A549 (cell line): ENCODE measurements around the gene CHN1. TPM values are rescaled to one million over a fixed set of nuclear protein-coding genes. Genes with fewer than 3 reads are reported as not detected.

Source experiments
- ATAC-seq, 2 experiments: fragments of 200-7000 bp in 1 of 2; fragments of >200 bp in 1 of 2; cut with Nextera tagmentation in 1 of 2; cut with Tn5 transposase in 1 of 2; 3 replicates each; pipeline versions ENCODE4 v1.8.0 to v1.9.1; 2018 to 2020; ENCODE audit warnings: mild to moderate bottlenecking in 1 of 2, moderate library complexity in 1 of 2
- CTCF ChIA-PET: fragments of 300-600 bp; sonication (Branson Sonifier 250); formaldehyde crosslinking; extraction: SDS; loops from one replicate; lab custom pipeline; 2021; ENCODE audit warnings: antibody characterized with exemption, inconsistent platforms; lab: Yijun Ruan, JAX
- POLR2A ChIA-PET: fragments of 350-600 bp; formaldehyde crosslinking; extraction: SDS; loops from one replicate; lab custom pipeline; 2021; ENCODE audit warnings: antibody characterized with exemption, inconsistent platforms; lab: Yijun Ruan, JAX
- DNase-seq, 2 experiments: peaks; one replicate each; pipeline versions ENCODE4 v3.0.0 to v3.0.0-alpha.2; 2011 to 2016; ENCODE audit warnings: low read depth in 1 of 2, low spot score in 1 of 2
- FAIRE-seq: peaks from 2 replicates; lab custom pipeline; 2011; peaks lifted over from hg19 to GRCh38; lab: Jason Lieb, UNC
- H3K27ac ChIP-seq, 2 experiments: fragments of >200 bp; sonication (Bioruptor Twin); formaldehyde crosslinking; 3 replicates each; pipeline ENCODE4 v1.5.1; 2016 to 2017
- H3K4me1 ChIP-seq: fragments of >200 bp; sonication (Bioruptor Twin); formaldehyde crosslinking; 3 replicates; pipeline ENCODE4 v1.6.1; 2016
- H3K4me2 ChIP-seq: fragments of >200 bp; sonication (Bioruptor Twin); formaldehyde crosslinking; 3 replicates; pipeline ENCODE4 v1.6.1; 2016
- H3K4me3 ChIP-seq: fragments of >200 bp; sonication (Bioruptor Twin); formaldehyde crosslinking; 3 replicates; pipeline ENCODE4 v1.5.1; 2016
- H3K9me3 ChIP-seq: fragments of >200 bp; sonication (Bioruptor Twin); formaldehyde crosslinking; 3 replicates; pipeline ENCODE4 v1.6.1; 2016
- CBX2 ChIP-seq: fragments of 200-600 bp; sonication (generic); IDR thresholded peaks from 2 replicates; pipeline ENCODE4 v1.6.1; 2016; ENCODE audit warnings: low read depth, mild to moderate bottlenecking, borderline replicate concordance
- CTCF ChIP-seq: fragments of >200 bp; sonication (Bioruptor Twin); formaldehyde crosslinking; IDR thresholded peaks from 3 replicates; pipeline ENCODE4 v1.5.1; 2016
- E2F6 ChIP-seq: IDR thresholded peaks from 2 replicates; pipeline ENCODE4 v1.6.1; 2012; ENCODE audit warnings: low read depth, borderline replicate concordance
- ESRRA ChIP-seq: fragments of 150-350 bp; IDR thresholded peaks from 2 replicates; pipeline ENCODE4 v1.6.1; 2014; ENCODE audit warnings: mild to moderate bottlenecking, low read length, borderline replicate concordance
- GATA3 ChIP-seq: IDR thresholded peaks from 2 replicates; pipeline ENCODE4 v1.6.1; 2012; ENCODE audit warnings: borderline replicate concordance
- HDAC2 ChIP-seq: fragments of 200-600 bp; sonication (generic); IDR thresholded peaks from 2 replicates; pipeline ENCODE4 v1.6.1; 2016
- HEYL ChIP-seq: fragments of 250-450 bp; sonication (Bioruptor Pico); IDR thresholded peaks from 2 replicates; pipeline ENCODE4 v1.8.0; 2021; ENCODE audit warnings: mild to moderate bottlenecking, moderate library complexity
- JUN ChIP-seq, 2 experiments: fragments of >200 bp; sonication (Bioruptor Twin); formaldehyde crosslinking; IDR thresholded peaks; 2 replicates in 1 of 2; 3 replicates in 1 of 2; pipeline ENCODE4 v1.6.1; 2016 to 2017
- JUNB ChIP-seq: fragments of >200 bp; sonication (Bioruptor Twin); formaldehyde crosslinking; IDR thresholded peaks from 2 replicates; pipeline ENCODE4 v1.6.1; 2016
- MAFK ChIP-seq: fragments of 450-650 bp; IDR thresholded peaks from 2 replicates; pipeline ENCODE4 v1.6.1; 2014; ENCODE audit not compliant: partially characterized antibody
- MAX ChIP-seq: IDR thresholded peaks from 2 replicates; pipeline ENCODE4 v1.6.1; 2012
- MYC ChIP-seq: IDR thresholded peaks from 2 replicates; pipeline ENCODE4 v1.6.1; 2012; ENCODE audit warnings: mild to moderate bottlenecking, inconsistent platforms, low read length, improper control_type of control experiment, borderline replicate concordance
- NFE2L2 ChIP-seq: fragments of 150-350 bp; conservative IDR thresholded peaks from 2 replicates; pipeline ENCODE4 v1.6.1; 2014; ENCODE audit warnings: low read length
- PHF8 ChIP-seq: fragments of 200-600 bp; sonication (generic); IDR thresholded peaks from 2 replicates; pipeline ENCODE4 v1.6.1; 2016; ENCODE audit warnings: low read depth, mild to moderate bottlenecking, antibody characterized with exemption, moderate library complexity, borderline replicate concordance
- POLR2A ChIP-seq: IDR thresholded peaks from 2 replicates; pipeline ENCODE4 v1.6.1; 2012; ENCODE audit warnings: mild to moderate bottlenecking, low read length
- RAD21 ChIP-seq, 2 experiments: fragments of >200 bp in 1 of 2; sonication (Bioruptor Twin) in 1 of 2; formaldehyde crosslinking in 1 of 2; IDR thresholded peaks in 1 of 2; conservative IDR thresholded peaks in 1 of 2; 2 replicates in 1 of 2; 3 replicates in 1 of 2; pipeline ENCODE4 v1.6.1; 2012 to 2018; ENCODE audit warnings: inconsistent platforms in 1 of 2
- RARB ChIP-seq: fragments of 250-450 bp; sonication (Bioruptor Pico); IDR thresholded peaks from 2 replicates; pipeline ENCODE4 v1.8.0; 2021; ENCODE audit warnings: mild to moderate bottlenecking, moderate library complexity
- SMC3 ChIP-seq: fragments of >200 bp; sonication (Bioruptor Twin); formaldehyde crosslinking; IDR thresholded peaks from 3 replicates; pipeline ENCODE4 v1.6.1; 2018; ENCODE audit warnings: inconsistent platforms
- SREBF2 ChIP-seq: fragments of 450-650 bp; IDR thresholded peaks from 2 replicates; pipeline ENCODE4 v1.6.1; 2014; ENCODE audit warnings: mild to moderate bottlenecking, moderate library complexity
- TP53 ChIP-seq: fragments of 250-450 bp; sonication (Bioruptor Pico); IDR thresholded peaks from 2 replicates; pipeline ENCODE4 v1.5.0; 2021; ENCODE audit warnings: mild to moderate bottlenecking, moderate library complexity
- ZC3H11A ChIP-seq: fragments of 450-650 bp; IDR thresholded peaks from 2 replicates; pipeline ENCODE4 v1.6.1; 2014; ENCODE audit warnings: antibody characterized with exemption, mild to moderate bottlenecking
- ZNF302 ChIP-seq: fragments of 250-450 bp; sonication (Bioruptor Pico); IDR thresholded peaks from 2 replicates; pipeline ENCODE4 v1.9.0; 2021; ENCODE audit warnings: inconsistent platforms, mild to moderate bottlenecking, moderate library complexity
- ZSCAN20 ChIP-seq: fragments of 250-450 bp; sonication (Bioruptor Pico); IDR thresholded peaks from 2 replicates; pipeline ENCODE4 v1.8.0; 2022; ENCODE audit warnings: mild to moderate bottlenecking, moderate library complexity
- WGBS: methylation state at CpG from one replicate; pipeline ENCODE4 v1.1.6; 2017; ENCODE audit errors: missing lambda C conversion rate; 5-methylcytosine and 5-hydroxymethylcytosine counted together
- polyA minus RNA-seq: library from RNA; depleted of rRNA, polyadenylated mRNA; stranded (reverse); fragments of >200 nt; gene quantifications from 2 replicates; pipeline ENCODE4 v1.2.3, GENCODE V29; 2011; rRNA and poly(A)+ RNA removed
- polyA plus RNA-seq, 4 experiments: library from polyadenylated mRNA; depleted of rRNA in 3 of 4; stranded (reverse); fragments of >200 nt; fragmentation: RNase III in 1 of 4; extraction: RNeasy Plus Mini Kit Qiagen cat#74134 plus additional on column Dnase treatment in 1 of 4; gene quantifications; 2 replicates in 3 of 4; 3 replicates in 1 of 4; pipeline ENCODE4 v1.2.3, GENCODE V29; 2011 to 2017
- TF ChIP-seq, protein P1 (sequence below): fragments of >200 bp; sonication (Bioruptor Twin); formaldehyde crosslinking; IDR thresholded peaks from 3 replicates; pipeline ENCODE4 v1.6.1; 2016
- TF ChIP-seq, protein P2 (sequence below): IDR thresholded peaks from 2 replicates; pipeline ENCODE4 v1.6.1; 2012

CHN1 gene, protein sequence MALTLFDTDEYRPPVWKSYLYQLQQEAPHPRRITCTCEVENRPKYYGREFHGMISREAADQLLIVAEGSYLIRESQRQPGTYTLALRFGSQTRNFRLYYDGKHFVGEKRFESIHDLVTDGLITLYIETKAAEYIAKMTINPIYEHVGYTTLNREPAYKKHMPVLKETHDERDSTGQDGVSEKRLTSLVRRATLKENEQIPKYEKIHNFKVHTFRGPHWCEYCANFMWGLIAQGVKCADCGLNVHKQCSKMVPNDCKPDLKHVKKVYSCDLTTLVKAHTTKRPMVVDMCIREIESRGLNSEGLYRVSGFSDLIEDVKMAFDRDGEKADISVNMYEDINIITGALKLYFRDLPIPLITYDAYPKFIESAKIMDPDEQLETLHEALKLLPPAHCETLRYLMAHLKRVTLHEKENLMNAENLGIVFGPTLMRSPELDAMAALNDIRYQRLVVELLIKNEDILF
- polyA plus RNA-seq (2011; rRNA removed) (46.6 and 49.4 TPM in 2 replicates), polyA plus RNA-seq (2017; fragmentation: RNase III; extraction: RNeasy Plus Mini Kit Qiagen cat#74134 plus additional on column Dnase treatment) (19.3 to 21.3 TPM (median 20.9 TPM) in 3 replicates), polyA minus RNA-seq (16.3 and 22.0 TPM in 2 replicates)
- 17.0 and 19.1 TPM in 2 replicates for polyA plus RNA-seq (2012; cell fraction: cytosol; rRNA removed)
- polyA plus RNA-seq (2012; cell fraction: nucleus; rRNA removed) = 7.8 and 10.7 TPM in 2 replicates

DNA sequence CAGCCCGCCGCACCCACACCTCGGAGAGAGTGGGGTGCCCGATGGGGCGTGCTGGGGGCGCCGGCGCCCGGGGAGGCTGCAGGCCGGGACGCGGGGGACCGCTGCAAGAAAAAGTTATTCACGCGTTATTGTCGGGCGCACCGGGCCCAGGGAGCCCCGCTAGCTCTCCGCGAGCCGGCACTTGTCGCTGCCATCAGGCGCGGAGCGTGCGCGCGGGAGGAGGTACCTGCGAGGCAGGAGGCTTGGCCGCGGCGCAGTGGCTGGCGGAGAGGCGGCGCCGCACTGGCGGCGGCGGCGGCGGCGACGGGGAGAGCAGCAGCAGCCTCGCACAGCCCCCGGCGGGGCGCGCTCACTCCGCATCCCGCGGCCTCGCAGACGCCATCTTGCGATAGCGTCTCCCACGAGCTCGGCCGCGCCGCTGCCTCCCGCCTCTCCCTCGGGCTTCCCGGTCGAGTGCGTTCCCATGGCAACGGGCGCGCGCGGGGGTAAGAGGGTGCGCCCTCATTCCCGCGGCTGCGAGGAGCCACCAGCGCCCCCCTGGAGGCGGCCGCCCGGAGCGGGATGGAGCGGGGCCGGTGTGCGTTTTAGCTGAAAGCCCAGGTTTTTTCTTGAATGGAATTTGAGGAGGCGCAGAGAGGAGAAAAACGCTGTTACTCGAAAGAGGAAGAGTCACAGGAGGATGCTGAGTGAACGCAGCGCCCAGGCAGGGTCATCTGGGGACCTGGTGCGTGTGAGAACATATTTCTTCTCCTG lies at the start of gene CHN1:
Gene CHN1 (minus strand): TSS at position 402 of the 753 bp plus-strand sequence. CDS start 469 bp downstream, outside the sequence.
- peak; percentile 70 to 87 for DNase-seq
- TF ChIP-seq PHF8 = peak; percentile 93
- no peak for TF ChIP-seq ZSCAN20 (CRISPR knock-in tag)
- TF ChIP-seq, protein P1, sequence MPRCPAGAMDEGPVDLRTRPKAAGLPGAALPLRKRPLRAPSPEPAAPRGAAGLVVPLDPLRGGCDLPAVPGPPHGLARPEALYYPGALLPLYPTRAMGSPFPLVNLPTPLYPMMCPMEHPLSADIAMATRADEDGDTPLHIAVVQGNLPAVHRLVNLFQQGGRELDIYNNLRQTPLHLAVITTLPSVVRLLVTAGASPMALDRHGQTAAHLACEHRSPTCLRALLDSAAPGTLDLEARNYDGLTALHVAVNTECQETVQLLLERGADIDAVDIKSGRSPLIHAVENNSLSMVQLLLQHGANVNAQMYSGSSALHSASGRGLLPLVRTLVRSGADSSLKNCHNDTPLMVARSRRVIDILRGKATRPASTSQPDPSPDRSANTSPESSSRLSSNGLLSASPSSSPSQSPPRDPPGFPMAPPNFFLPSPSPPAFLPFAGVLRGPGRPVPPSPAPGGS = no peak
- TF ChIP-seq RARB (CRISPR knock-in tag) = no peak
- peak; percentile 59 to 80; a peak in 2 of 5 replicates for TF ChIP-seq JUN (IDR thresholded peaks at IDR 0.05)
- TF ChIP-seq HDAC2 = no peak
- no peak for TF ChIP-seq GATA3
- TF ChIP-seq ESRRA = no peak
- TF ChIP-seq, protein P2, sequence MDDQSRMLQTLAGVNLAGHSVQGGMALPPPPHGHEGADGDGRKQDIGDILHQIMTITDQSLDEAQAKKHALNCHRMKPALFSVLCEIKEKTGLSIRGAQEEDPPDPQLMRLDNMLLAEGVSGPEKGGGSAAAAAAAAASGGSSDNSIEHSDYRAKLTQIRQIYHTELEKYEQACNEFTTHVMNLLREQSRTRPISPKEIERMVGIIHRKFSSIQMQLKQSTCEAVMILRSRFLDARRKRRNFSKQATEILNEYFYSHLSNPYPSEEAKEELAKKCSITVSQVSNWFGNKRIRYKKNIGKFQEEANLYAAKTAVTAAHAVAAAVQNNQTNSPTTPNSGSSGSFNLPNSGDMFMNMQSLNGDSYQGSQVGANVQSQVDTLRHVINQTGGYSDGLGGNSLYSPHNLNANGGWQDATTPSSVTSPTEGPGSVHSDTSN = no peak
- TF ChIP-seq RAD21 (conservative IDR thresholded peaks at IDR 0.05 in 1 of 2, IDR thresholded peaks at IDR 0.05 in 1 of 2) = peak in 1 of 2 experiments; percentile 6; a peak in 1 of 5 replicates
- TF ChIP-seq JUNB = no peak
- no peak for TF ChIP-seq MAFK
- TF ChIP-seq MAX = peak; percentile 71
- no peak for TF ChIP-seq NFE2L2
- TF ChIP-seq SREBF2 = no peak
- no peak for TF ChIP-seq CBX2
- TF ChIP-seq SMC3 = 0 out of 3 replicates have a peak, but pooled peaks have one; percentile 16
- no peak for TF ChIP-seq ZC3H11A
- TF ChIP-seq E2F6 = no peak
- no peak for TF ChIP-seq ZNF302 (CRISPR knock-in tag)
- TF ChIP-seq MYC = peak; percentile 64; the same call in 1 of the 2 replicates
- TF ChIP-seq POLR2A = peak; percentile 75
- peak; percentile 52; the same call in 2 of the 3 replicates for TF ChIP-seq CTCF
- no peak for TF ChIP-seq HEYL (CRISPR knock-in tag)
- no peak for TF ChIP-seq TP53 (CRISPR knock-in tag)
- peak; percentile 90 to 93 for ATAC-seq
- peak within 1 kb of the TSS; percentile 72 for H3K4me2 ChIP-seq
- H3K9me3 ChIP-seq = no peaks in the 10 kb centered on the region
- ChIA-PET POLR2A (no interaction called here), CTCF (interaction anchor here (0.9 to 6.6 kb wide), 11 partner anchors 10 to 308 kb away, joined by 3 to 45 read pairs (median 3); partner anchors contain the start of gene CHRNA1)
- WGBS = 3% methylated on average over 17 of the region's 89 CpGs
- H3K4me3 ChIP-seq = peak within 1 kb of the TSS; percentile 73
- FAIRE-seq = no peak
- H3K27ac ChIP-seq = peak within 1 kb of the TSS; percentile 85 to 98
- peaks cover 13% of the 10 kb centered on the region; the same call in 2 of the 3 replicates for H3K4me1 ChIP-seq
